ENCODE measurements around the gene TRPV5.

GRCh38 chr7:142930126-142930730, 3.3 kb downstream of the TRPV5 start:
- TF ChIP-seq CTCF (IDR thresholded peaks at IDR 0.05) (no peak), POLR2A (IDR thresholded peaks at IDR 0.05) (no peak), POLR2AphosphoS5 (IDR thresholded peaks at IDR 0.05) (no peak)
